Progenitor cell of endocrine pancreas (in vitro differentiated cells): Measurements from ENCODE around the gene ABCB1. TPM values are rescaled to one million over a fixed set of nuclear protein-coding genes. Genes with fewer than 3 reads are reported as not detected.

Experiments used
- DNase-seq: peaks from one replicate; pipeline ENCODE4 v3.0.0; 2021; ENCODE audit warnings: low spot score; ENCODE audit not compliant: unreplicated experiment
- H3K27ac Mint-ChIP-seq: 2 replicates; pipeline ENCODE4 v1.8.0; 2021; ENCODE audit warnings: mild to moderate bottlenecking, moderate library complexity, mixed read lengths
- H3K27me3 Mint-ChIP-seq: 2 replicates; pipeline ENCODE4 v1.8.0; 2021; ENCODE audit warnings: mixed read lengths
- H3K36me3 Mint-ChIP-seq: 2 replicates; pipeline ENCODE4 v1.8.0; 2022; ENCODE audit warnings: mixed read lengths; ENCODE audit not compliant: insufficient read depth
- H3K4me1 Mint-ChIP-seq: 2 replicates; pipeline ENCODE4 v1.8.0; 2021; ENCODE audit warnings: low read depth, mixed read lengths
- H3K4me3 Mint-ChIP-seq: 2 replicates; pipeline ENCODE4 v1.8.0; 2021; ENCODE audit warnings: low read depth, mild to moderate bottlenecking, moderate library complexity, mixed read lengths
- H3K9me3 Mint-ChIP-seq: 2 replicates; pipeline ENCODE4 v1.8.0; 2021; ENCODE audit warnings: low read depth, mixed read lengths
- CTCF ChIP-seq: fragments of 200-600 bp; sonication (generic); IDR thresholded peaks from one replicate; pipeline ENCODE4 v1.5.0; 2021; ENCODE audit warnings: antibody characterized with exemption, mild to moderate bottlenecking; ENCODE audit not compliant: unreplicated experiment
- total RNA-seq: library from RNA; stranded (reverse); gene quantifications from 2 replicates; pipeline ENCODE4 v1.2.1, GENCODE V29; 2021

Gene ABCB1
- total RNA-seq, 1 donor from 2014 or later = 0.48 TPM

DNA sequence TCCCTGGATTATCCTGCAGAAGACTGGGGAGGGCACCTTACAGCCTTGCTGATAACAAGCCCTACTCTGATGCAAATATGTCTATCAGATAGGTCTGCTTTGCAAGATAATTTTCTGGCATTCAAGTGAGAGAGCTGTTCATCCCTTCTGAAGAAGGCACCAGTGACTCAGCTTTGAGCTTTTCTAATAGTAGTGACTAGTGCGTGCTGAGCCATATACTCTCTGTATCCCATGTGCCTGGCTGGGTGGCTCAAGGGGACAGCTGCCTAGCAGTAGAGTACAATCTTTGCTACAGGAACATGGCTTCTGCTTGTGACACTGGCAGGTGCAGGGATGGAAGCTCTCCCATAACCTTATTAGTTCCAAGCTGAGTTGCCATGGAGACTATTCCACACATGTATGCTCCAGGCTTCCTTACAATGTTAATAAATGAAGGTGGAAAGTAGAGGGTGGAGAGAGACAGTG is 90.2 kb downstream of the ABCB1 start:
- H3K27me3 Mint-ChIP-seq = no peaks in the 10 kb centered on the region
- TF ChIP-seq CTCF = no peak
- no peaks in the 10 kb centered on the region for H3K4me1 Mint-ChIP-seq
- no peak overlapping the region for H3K4me3 Mint-ChIP-seq
- H3K36me3 Mint-ChIP-seq = no peaks in the 10 kb centered on the region
- peak overlapping the region; percentile 19 for H3K27ac Mint-ChIP-seq
- no peak for DNase-seq
- H3K9me3 Mint-ChIP-seq = no peaks in the 10 kb centered on the region

GRCh38 chr7:87507446-87507845 is 93.2 kb downstream of the ABCB1 start:
- H3K36me3 Mint-ChIP-seq = no peaks in the 10 kb centered on the region
- no peaks in the 10 kb centered on the region for H3K4me1 Mint-ChIP-seq
- H3K9me3 Mint-ChIP-seq = no peaks in the 10 kb centered on the region
- no peak overlapping the region for H3K4me3 Mint-ChIP-seq
- H3K27ac Mint-ChIP-seq = no peak overlapping the region
- H3K27me3 Mint-ChIP-seq = no peaks in the 10 kb centered on the region
- no peak for DNase-seq
- no peak for TF ChIP-seq CTCF

DNA sequence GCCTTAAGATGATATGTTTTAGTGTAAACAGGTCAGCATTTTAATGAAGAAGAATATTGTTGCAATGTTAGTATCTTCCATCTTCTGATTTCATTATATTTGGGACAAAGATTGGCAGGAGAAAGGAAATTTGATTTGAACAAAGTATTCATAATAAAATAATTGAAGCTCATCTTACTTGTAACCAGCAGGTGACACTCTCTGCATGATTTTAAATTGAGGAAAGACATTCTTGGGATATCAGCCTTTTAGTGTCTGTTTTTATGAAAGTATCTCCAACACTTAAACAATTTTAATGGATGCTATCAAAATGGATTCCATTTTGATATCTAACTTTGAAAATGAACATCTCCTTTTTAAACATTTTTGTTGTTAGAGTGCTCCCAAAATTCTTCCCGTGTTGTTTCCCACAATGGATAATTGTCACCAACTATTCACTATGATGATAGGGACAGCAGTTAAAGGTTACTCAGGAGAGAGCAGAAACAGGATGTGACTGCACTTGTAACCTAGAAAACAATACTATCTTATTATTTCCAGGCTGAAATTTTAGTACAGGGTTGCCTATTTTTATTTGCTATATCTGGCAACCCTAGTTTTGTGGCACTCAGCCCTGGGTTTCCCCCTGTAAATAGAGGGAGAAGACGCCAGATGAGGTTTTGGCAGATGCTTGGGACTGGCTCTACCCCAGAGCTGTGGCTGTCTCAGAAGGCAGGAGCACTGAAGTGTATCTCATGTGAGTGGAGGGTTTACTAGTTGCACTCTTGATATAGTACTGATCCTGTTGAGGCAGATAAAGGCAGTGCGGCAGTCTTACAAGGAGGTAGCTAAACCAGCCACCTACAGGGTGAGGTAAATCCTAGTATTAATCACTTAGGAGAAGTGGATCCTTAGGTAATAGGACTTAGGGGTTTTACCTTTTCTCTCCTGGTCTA is 94.2 kb downstream of the ABCB1 start:
- Mint-ChIP-seq H3K27me3 (no peaks in the 10 kb centered on the region), H3K4me1 (no peaks in the 10 kb centered on the region), H3K27ac (no peak overlapping the region), H3K36me3 (no peaks in the 10 kb centered on the region), H3K9me3 (no peaks in the 10 kb centered on the region), H3K4me3 (no peak overlapping the region)
- TF ChIP-seq CTCF = peak; percentile 46
- DNase-seq = no peak

- no peak overlapping the region for H3K27ac Mint-ChIP-seq
- no peaks in the 10 kb centered on the region for H3K27me3 Mint-ChIP-seq
- H3K9me3 Mint-ChIP-seq = no peaks in the 10 kb centered on the region
- no peak overlapping the region for H3K4me3 Mint-ChIP-seq
- H3K4me1 Mint-ChIP-seq = no peaks in the 10 kb centered on the region
- TF ChIP-seq CTCF = no peak
- no peak for DNase-seq
- H3K36me3 Mint-ChIP-seq = no peaks in the 10 kb centered on the region
Observed at GRCh38 chr7:87505557-87506245, 95.0 kb downstream of the ABCB1 start.

GRCh38 chr7:87505122-87505521 is 95.6 kb downstream of the ABCB1 start:
- no peaks in the 10 kb centered on the region for H3K4me1 Mint-ChIP-seq
- H3K27ac Mint-ChIP-seq = no peak overlapping the region
- TF ChIP-seq CTCF = no peak
- H3K4me3 Mint-ChIP-seq = no peak overlapping the region
- no peaks in the 10 kb centered on the region for H3K9me3 Mint-ChIP-seq
- no peak for DNase-seq
- no peaks in the 10 kb centered on the region for H3K36me3 Mint-ChIP-seq
- H3K27me3 Mint-ChIP-seq = no peaks in the 10 kb centered on the region
